Activated T-helper 1 cell treated with anti-CD3 and anti-CD28 coated beads, Interleukin-2, amount 50 U/mL, for 16 hours (primary cell): ENCODE measurements around the gene RSU1.

ENCODE experiments used
- DNase-seq, 2 donors: peaks; one replicate each; pipeline ENCODE4 v3.0.0-alpha.2; 2020; ENCODE audit warnings: low read depth in 1 of 2, low spot score in 1 of 2

RSU1 gene

DNA sequence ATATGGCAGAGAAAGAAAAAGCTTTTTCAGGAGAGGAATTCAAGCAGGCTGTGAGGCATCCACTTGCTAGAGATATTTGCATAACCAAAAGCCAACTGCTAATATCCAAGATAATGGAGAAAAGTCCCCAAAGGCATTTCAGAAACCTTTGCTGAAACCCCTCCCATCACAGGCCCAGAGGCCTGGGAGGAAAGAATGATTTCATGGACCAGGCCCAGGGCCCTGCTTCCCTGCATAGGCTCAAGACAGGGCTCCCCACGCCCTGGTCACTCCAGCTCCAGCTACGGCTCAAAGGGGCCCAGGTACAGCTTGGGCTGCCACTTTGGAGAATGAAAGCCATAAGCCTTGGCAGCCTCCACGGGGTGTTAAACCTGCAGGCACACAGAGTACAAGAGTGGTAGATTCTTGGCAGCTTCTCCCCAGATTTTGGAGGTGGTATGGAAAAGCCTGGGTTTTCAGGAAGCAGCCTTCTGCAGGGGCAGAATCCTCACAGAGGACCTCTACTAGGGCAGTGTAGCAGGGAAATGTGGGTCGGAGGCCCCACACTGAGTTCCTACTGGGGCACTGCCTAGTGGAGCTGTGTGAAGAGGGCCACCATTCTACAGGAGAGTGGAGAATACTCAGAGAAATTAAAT, 5.6 kb upstream of the RSU1 start:
- DNase-seq = no peak

GRCh38 chr10:16822027-16822426, 4.8 kb upstream of the RSU1 start:
- no peak for DNase-seq

GRCh38 chr10:16820421-16820820, 3.2 kb upstream of the RSU1 start:
- DNase-seq = no peak

- no peak for DNase-seq
These were observed 2.8 kb upstream of the RSU1 start for GRCh38 chr10:16820018-16820417.

GRCh38 chr10:16819436-16819835, 2.2 kb upstream of the RSU1 start:
- no peak for DNase-seq

GRCh38 chr10:16819026-16819425, 1.8 kb upstream of the RSU1 start:
- no peak for DNase-seq

- DNase-seq = no peak
These were observed 447 bp downstream of the RSU1 start for GRCh38 chr10:16816830-16817124.

GRCh38 chr10:16816171-16816570, 1.1 kb downstream of the RSU1 start:
- no peak for DNase-seq

DNA sequence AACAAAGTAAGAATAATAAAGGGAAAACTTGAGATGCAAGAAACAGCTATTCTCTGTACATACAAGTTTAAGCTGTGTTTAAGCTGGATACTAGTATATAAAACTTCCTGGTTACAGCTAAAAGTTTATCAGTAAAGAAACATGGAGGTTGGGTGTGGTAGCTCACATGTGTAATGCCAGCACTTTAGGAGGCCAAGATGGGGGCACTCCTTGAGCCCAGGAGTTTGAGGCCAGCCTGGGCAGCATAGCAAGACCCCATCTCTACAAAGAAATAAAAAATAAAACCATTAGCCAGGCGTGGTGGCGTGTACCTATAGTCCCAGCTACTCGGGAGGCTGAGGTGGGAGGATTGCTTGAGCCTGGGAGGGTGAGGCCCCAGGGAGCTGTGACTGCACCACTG, 3.2 kb downstream of the RSU1 start:
- no peak for DNase-seq

DNA sequence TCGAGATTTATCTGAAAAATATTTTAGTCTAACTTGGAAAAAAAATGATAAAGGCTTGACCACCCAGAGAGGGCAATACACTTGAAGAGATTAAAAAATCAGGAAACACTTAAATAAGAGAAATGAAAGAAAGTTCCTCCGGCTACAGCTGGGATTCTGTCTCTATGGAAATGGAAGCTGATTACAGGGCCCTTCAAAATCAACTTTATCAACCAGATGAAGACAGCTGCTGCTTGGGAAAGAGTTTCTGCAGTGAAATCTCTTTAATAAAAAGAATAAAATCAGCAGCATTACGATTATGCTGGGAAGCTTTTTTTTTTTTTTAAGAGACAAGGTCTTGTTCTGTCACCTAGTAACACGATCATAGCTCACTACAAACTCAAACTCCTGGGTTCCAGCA, 4.5 kb downstream of the RSU1 start:
- DNase-seq = no peak

- DNase-seq = no peak
These were observed 5.5 kb downstream of the RSU1 start for GRCh38 chr10:16811765-16812164.

DNA sequence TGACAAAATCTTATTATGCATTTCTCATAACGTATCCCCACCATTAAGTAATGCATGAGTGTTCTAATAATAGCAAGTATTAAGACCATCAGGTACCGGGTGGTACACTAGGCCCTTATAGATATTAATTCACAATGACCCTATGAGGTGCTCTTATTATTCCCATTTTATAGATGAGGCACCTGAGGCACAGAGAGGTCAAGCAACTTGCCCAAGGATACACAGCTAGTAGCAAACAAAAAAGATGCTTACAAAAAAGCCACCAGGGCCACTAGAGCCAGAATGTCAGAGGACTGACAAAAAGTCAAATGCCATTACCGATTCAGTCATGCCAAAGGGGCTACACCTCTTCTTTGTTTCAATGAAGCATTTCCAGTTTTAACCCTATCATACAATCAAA, 5.9 kb downstream of the RSU1 start:
- no peak for DNase-seq

DNA sequence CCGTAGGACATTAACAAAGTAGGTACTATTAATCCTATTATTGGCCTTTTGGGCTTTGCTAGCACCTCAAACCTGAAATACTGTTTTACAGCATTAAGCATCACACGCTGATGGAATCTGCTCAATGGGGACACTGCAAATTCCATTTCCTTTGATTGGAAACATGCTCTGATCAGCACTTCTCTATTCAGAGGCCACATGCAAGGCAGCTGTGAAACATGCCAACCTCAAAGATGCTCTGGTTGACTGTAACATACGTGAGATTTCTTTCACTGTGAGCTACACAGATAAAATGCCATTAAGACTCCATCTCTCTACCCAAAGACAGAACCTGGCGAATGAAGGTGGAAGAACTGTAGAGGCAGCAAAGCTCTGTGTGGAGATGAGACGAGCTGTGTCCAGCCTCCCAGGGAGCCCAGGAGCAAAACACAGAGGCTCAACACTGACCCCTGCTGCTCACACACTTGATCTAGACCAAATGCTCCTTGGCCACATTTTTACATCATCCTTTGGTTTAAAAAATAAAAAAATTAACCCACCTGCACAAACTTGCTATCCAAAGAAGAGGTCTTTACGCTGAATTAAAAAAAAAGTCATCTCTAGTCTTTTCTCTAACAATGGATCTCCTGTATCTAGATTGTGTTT, 8.0 kb downstream of the RSU1 start:
- DNase-seq = no peak

GRCh38 chr10:16804123-16804522, 13.1 kb downstream of the RSU1 start:
- no peak for DNase-seq

GRCh38 chr10:16803464-16803863, 13.8 kb downstream of the RSU1 start:
- no peak for DNase-seq

- DNase-seq = no peak
These were observed 17.6 kb downstream of the RSU1 start for GRCh38 chr10:16799621-16800020.

GRCh38 chr10:16798571-16798970, 18.7 kb downstream of the RSU1 start:
- no peak for DNase-seq

- no peak for DNase-seq
These were observed 21.7 kb downstream of the RSU1 start for GRCh38 chr10:16795410-16796073.

DNA sequence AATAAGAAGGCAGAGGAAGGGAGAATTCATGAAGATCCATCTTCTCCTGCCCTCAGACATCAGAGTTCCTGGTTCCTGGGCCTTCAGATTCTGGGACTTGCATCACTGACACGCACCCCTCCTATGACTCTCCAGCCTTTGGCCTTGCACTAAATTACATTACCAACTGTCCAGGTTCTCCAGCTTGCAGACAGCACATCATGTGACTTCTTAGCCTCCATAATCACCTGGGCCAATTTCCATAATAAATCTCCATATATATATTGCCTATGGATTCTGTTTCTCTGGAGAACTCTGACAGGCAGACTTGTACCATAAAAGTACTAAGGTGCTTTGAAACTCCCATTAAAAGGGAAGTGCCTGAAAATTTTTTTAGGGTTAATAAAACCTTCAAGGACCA, 23.2 kb downstream of the RSU1 start:
- no peak for DNase-seq

DNA sequence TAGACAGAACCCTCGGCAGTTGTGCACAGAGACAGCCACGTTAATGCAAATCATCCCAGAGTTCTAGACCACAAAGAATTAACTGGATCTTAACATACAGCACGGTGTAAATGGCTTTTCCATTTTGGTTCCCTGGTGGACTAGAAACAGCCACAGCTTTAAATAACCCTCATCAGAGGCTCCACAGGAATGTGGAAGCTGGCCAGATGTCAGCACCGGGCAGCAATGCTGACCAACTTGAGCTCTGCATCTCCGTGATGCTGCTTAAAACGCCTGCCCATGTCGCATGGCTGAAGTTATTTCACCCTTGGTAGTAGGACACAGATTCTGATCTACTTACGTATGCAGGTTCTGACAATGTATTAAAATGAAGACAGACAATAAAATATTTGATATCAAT, 24.5 kb downstream of the RSU1 start:
- DNase-seq = no peak

- DNase-seq = no peak
These were observed 27.5 kb downstream of the RSU1 start for GRCh38 chr10:16789765-16790164.

- DNase-seq = no peak
These were observed 28.0 kb downstream of the RSU1 start for GRCh38 chr10:16789261-16789660.

GRCh38 chr10:16788778-16789177, 28.4 kb downstream of the RSU1 start:
- DNase-seq = no peak
